ENCODE data around the gene PBX1.

PBX1 gene

DNA sequence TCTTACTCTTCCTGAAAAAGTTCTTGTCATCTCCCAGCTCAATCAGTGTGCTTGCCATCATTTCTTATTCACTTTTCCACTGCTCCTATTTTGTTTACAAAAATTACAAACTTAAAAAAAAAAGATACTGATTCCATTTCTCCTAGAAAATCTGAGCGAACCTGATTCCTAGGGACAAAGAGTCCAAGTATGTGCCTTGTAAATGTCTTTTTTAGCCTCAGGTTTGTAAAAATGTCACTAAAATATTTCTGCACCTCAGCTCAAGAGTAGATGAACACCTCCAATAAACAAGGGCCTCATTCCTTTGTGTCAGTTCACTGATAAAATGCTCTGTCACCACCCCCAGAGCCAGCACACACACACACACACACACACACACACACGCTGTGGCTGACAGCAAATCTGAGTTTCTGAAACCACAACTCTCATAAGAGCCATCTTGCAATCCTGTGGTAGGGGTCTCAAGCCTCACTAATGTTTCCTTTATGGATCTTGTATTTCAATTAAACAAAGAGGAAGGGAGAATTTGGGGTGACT, 299.2 kb downstream of the PBX1 start:
- DNase-seq (ENCODE audit: low read depth), result no peak
- H3K4me3 ChIP-seq (ENCODE audit: low read depth, low read length), result no peak overlapping the region
- TF ChIP-seq, protein P1, sequence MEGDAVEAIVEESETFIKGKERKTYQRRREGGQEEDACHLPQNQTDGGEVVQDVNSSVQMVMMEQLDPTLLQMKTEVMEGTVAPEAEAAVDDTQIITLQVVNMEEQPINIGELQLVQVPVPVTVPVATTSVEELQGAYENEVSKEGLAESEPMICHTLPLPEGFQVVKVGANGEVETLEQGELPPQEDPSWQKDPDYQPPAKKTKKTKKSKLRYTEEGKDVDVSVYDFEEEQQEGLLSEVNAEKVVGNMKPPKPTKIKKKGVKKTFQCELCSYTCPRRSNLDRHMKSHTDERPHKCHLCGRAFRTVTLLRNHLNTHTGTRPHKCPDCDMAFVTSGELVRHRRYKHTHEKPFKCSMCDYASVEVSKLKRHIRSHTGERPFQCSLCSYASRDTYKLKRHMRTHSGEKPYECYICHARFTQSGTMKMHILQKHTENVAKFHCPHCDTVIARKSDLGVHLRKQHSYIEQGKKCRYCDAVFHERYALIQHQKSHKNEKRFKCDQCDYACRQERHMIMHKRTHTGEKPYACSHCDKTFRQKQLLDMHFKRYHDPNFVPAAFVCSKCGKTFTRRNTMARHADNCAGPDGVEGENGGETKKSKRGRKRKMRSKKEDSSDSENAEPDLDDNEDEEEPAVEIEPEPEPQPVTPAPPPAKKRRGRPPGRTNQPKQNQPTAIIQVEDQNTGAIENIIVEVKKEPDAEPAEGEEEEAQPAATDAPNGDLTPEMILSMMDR (IDR thresholded peaks at IDR 0.05; ENCODE audit: insufficient read depth, low read depth, low read length, missing control alignments), result no peak

DNA sequence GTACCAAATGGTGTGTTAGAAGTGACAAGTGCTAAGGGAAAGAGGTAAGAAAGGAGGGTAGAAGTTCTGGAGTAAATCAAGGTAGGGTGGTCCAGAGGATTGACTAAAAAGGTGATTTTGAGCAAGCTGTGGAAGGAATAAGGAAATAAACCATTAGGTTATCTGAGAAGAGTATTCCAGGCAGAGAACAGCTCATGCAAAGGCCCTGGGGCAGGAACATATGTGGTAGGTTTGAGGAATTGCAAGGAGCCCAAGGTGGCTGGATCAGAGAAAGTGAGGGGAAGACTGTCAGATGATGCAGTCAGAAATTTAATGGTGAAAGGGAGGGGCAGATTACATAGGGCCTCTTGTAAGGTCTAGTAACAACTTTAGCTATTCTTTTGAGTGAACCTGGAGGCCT, 302.6 kb downstream of the PBX1 start:
- DNase-seq (ENCODE audit: low read depth), result no peak
- no peak overlapping the region for H3K4me3 ChIP-seq (ENCODE audit: low read depth, low read length)
- TF ChIP-seq, protein P1 (IDR thresholded peaks at IDR 0.05; ENCODE audit: insufficient read depth, low read depth, low read length, missing control alignments), result no peak

DNA sequence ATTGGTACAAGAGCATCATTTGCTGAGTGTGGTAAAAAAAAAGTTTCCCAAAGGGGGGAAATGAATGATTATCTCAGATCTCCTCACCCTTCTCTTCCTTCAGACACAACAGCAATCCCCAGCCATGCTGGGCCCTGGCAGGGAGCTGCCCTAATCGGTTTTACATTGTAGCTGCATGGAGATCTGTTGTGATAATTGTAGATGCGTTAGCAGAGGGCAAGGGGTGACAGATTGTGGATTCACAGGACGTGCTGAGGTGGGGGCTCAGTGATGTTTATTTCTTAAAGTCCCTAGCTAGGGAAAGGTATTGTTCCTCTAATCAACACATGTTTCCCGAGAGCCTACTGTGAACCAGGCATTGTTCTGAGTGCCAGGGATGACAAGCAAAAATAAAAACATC, 304.1 kb downstream of the PBX1 start:
- no peak overlapping the region for H3K4me3 ChIP-seq (ENCODE audit: low read depth, low read length)
- TF ChIP-seq, protein P1 (IDR thresholded peaks at IDR 0.05; ENCODE audit: insufficient read depth, low read depth, low read length, missing control alignments), result no peak
- no peak for DNase-seq (ENCODE audit: low read depth)

DNA sequence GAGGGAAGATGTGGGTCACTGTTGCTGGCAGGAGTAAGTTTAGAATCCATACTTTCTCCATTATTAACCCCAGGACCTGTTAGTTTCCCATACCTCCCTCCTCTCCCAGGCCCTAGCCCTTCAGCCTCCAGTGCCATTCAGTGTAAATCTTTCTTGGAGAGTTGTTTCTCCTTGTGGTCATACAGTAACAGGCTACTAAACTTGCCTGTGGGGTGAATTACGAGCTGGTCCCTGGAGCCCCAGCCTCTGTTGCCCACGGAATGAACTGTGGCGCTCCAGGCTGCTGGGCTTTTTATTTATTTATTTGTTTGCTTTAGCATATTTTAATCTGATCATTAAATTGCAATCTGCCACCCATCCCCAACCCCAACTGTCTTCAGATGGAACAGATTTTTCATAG, 305.2 kb downstream of the PBX1 start:
- TF ChIP-seq, protein P1 (IDR thresholded peaks at IDR 0.05; ENCODE audit: insufficient read depth, low read depth, low read length, missing control alignments), result no peak
- no peak for DNase-seq (ENCODE audit: low read depth)
- no peak overlapping the region for H3K4me3 ChIP-seq (ENCODE audit: low read depth, low read length)

DNA sequence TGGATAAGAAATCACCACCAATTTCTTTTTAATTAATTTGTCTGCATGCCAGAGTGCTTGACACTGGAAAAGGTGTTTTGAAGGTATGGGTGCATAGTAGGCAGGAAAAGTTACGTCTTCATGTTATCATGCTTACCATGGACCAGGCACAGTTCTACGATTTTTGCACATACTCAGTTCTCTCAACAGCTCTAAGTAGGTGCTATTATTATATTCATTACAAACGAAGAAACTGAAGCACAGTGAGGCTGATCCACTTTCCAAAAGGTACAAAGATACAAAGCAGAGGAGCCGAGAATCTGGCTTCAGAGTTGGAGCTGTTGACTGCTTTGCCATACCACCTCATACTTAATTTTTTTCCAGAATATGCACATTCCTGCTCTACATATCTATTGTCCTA, 306.4 kb downstream of the PBX1 start:
- no peak overlapping the region for H3K4me3 ChIP-seq (ENCODE audit: low read depth, low read length)
- TF ChIP-seq, protein P1 (IDR thresholded peaks at IDR 0.05; ENCODE audit: insufficient read depth, low read depth, low read length, missing control alignments), result no peak
- DNase-seq (ENCODE audit: low read depth), result no peak

DNA sequence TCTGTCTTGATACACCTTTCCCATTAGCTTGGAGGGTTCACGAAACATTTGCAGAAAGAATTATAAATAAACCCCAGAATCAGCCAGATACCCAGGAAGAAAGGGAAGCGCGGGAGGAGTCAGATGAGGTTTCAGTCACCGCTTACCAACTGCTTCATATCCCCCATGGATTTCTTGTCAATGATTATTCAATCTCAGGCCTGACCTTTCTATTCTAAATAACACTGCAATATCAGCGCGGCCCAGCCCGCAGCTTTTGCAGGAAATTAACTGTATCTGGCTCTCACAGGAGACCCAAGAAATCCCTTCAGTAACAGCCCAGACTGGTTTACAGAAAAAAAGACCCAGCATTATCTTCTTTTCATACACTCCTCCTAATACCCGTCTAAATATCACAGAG, 308.6 kb downstream of the PBX1 start:
- TF ChIP-seq, protein P1 (IDR thresholded peaks at IDR 0.05; ENCODE audit: insufficient read depth, low read depth, low read length, missing control alignments), result no peak
- no peak for DNase-seq (ENCODE audit: low read depth)
- no peak overlapping the region for H3K4me3 ChIP-seq (ENCODE audit: low read depth, low read length)

DNA sequence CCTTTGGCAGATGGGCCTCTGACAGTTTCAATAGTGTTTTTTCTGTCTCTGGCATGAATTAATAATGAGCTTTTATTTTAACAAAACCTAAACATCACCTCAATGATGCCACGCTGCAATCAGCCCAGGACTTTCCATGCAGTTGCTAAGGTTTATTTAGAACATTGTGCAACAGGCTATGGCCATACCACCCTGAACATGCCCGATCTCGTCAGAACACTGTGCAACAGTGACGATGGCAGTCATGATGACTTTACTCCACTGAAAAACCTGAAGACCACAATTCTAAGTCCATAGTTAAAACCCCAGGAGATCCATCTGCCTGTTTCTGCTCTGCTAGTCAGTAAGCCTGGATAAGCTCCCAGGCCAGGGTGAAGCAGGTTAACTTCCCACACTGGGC, 310.0 kb downstream of the PBX1 start:
- no peak overlapping the region for H3K4me3 ChIP-seq (ENCODE audit: low read depth, low read length)
- no peak for DNase-seq (ENCODE audit: low read depth)
- TF ChIP-seq, protein P1 (IDR thresholded peaks at IDR 0.05; ENCODE audit: insufficient read depth, low read depth, low read length, missing control alignments), result no peak

Data from GM12865 (cell line).